ENCODE data around the gene CHIT1. TPM values are rescaled to one million over a fixed set of nuclear protein-coding genes. Genes with fewer than 3 reads are reported as not detected.

CHIT1 gene
- total and polyA plus RNA-seq, 10 donors = 2.0 to 165 (median 6.7) TPM

DNA sequence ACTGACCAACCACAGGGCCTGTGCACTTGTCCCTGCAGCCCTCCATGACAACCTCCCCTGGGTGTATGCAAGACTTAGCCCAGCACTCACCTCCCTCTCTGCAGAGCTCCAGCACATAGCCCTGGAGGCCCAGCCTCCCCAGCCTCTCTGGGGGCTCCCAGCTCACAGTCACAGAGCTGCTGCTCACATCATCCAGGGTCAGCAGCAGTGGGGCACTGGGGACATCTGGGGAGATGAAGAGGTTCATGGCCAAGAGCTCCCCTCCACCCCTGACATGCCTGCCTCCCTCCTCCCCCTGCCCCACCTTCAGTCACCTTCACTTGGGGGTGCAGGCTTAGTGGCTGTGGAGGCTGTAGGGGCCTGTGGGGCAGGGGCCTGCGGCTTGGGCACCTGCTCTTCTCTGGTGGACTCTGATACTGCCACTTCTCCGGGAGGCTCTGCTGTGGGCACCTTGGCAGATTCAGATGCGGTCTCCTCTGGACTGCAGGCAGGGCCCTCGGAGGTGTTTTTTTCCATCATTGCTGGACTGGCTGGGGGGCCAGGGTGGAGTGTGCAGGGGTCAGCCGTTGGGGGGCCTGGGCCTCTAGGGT is 54.1 kb downstream of the CHIT1 start, which contains the start of gene MYBPH:
Gene MYBPH, minus strand, starts transcription at position 590 of the 590 bp plus-strand sequence. Its CDS starts 71 bp downstream, at position 519.
- DNase-seq = peak; percentile 40

DNA sequence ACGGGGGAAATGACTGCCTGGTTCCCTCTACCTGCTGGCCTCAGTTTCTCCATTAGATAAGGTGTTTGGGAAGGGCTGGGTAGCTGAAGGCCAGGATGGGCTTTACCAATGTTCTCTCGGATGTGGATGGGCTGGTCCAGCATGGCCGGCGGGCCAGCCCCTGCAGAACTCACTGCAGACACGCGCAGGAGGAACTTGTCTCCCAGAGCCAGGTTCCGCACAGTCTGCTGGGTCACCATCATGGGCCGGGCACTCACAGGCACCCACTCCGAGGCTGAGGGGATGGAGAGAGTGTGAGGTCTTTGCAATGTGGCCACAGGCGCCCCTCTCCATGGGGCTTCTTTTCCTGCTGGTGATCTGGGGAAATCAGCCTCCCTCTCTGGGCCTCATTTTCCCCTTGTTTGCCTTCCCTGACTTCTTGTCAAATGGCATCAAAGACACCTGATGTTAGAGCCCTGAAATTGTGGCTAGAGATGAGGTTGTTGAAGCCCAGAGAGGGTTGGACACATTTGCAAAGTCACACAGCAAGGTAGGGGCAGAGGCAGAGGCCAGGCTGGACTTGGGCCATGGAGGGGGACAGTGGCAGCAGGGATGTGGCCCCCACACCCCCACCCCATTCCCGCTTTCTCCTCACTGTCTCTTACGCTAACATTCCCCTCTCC is 55.0 kb downstream of the CHIT1 start:
- DNase-seq = peak; percentile 51
- intact Hi-C loops (cut with DNase I; ENCODE audit: low total_unique reads) = no loop called here

More for the DNA sequence above, 54.1 kb downstream of the CHIT1 start, which contains the start of gene MYBPH:
- no peak for TF ChIP-seq POLR2AphosphoS5 (IDR thresholded peaks at IDR 0.05)
- TF ChIP-seq POLR2A (IDR thresholded peaks at IDR 0.05) = no peak
- TF ChIP-seq, protein P1, sequence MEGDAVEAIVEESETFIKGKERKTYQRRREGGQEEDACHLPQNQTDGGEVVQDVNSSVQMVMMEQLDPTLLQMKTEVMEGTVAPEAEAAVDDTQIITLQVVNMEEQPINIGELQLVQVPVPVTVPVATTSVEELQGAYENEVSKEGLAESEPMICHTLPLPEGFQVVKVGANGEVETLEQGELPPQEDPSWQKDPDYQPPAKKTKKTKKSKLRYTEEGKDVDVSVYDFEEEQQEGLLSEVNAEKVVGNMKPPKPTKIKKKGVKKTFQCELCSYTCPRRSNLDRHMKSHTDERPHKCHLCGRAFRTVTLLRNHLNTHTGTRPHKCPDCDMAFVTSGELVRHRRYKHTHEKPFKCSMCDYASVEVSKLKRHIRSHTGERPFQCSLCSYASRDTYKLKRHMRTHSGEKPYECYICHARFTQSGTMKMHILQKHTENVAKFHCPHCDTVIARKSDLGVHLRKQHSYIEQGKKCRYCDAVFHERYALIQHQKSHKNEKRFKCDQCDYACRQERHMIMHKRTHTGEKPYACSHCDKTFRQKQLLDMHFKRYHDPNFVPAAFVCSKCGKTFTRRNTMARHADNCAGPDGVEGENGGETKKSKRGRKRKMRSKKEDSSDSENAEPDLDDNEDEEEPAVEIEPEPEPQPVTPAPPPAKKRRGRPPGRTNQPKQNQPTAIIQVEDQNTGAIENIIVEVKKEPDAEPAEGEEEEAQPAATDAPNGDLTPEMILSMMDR (IDR thresholded peaks at IDR 0.05 in 8 of 11, conservative IDR thresholded peaks at IDR 0.05 in 3 of 11) = no peak
- H3K27me3 ChIP-seq (replicated peaks in 1 of 7) = peaks cover 0 to 50% (median 0%) of the 10 kb centered on the region in 7 donors
- peak within 1 kb of the TSS in 1 of 8 donors; percentile 2 for H3K27ac ChIP-seq
- peaks cover 0 to 11% (median 0%) of the 10 kb centered on the region in 6 donors for H3K36me3 ChIP-seq
- H3K9me3 ChIP-seq = no peaks in the 10 kb centered on the region
- WGBS, 5 donors = 57 to 94% (median 81%) methylated on average over 3 to 5 of the region's 5 CpGs
- intact Hi-C loops (cut with DNase I; ENCODE audit: low total_unique reads) = no loop called here
- H3K4me1 ChIP-seq = peaks cover 0 to 55% (median 19%) of the 10 kb centered on the region in 6 donors
- no peak within 1 kb of the TSS for H3K4me3 ChIP-seq

DNA sequence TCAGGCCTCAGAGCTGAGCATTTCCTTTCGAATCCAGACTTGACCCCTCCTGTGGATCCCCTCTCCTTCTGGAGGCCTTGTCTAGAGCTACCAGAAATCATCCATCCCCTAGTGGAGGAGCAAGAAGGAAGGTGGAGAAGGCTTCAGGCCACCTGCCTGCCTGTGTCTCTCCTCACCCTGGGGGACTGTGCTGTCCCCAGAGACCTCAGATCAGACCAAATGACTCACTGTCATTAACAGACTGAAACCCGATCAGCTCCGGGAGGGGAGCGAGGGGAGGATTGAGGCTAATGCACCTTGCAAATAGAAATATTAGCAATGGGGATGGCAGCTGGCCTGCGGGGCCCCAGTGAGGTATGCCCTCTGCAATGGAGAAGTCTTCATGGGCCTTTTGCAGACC is 55.9 kb downstream of the CHIT1 start:
- intact Hi-C loops (cut with DNase I; ENCODE audit: low total_unique reads) = no loop called here
- TF ChIP-seq, protein P1 (IDR thresholded peaks at IDR 0.05 in 8 of 11, conservative IDR thresholded peaks at IDR 0.05 in 3 of 11) = no peak
- H3K36me3 ChIP-seq = no peaks in the 10 kb centered on the region
- H3K4me3 ChIP-seq = no peak overlapping the region
- no peaks in the 10 kb centered on the region for H3K9me3 ChIP-seq
- H3K4me1 ChIP-seq = peaks cover 0 to 53% (median 19%) of the 10 kb centered on the region in 6 donors
- no peak overlapping the region for H3K27ac ChIP-seq
- peak; percentile 51 for DNase-seq
- 67 to 76% (median 71%) methylated on average over 5 of the region's 5 CpGs for WGBS, 5 donors
- H3K27me3 ChIP-seq (replicated peaks in 1 of 7) = peaks cover 0 to 50% (median 0%) of the 10 kb centered on the region in 7 donors

More for the DNA sequence above, 55.0 kb downstream of the CHIT1 start:
- H3K27me3 ChIP-seq (replicated peaks in 1 of 7) = peaks cover 0 to 50% (median 0%) of the 10 kb centered on the region in 7 donors
- H3K4me3 ChIP-seq = no peak overlapping the region
- peaks cover 0 to 5% (median 0%) of the 10 kb centered on the region in 6 donors for H3K36me3 ChIP-seq
- H3K27ac ChIP-seq = no peak overlapping the region
- WGBS, 5 donors = 79 to 94% (median 87%) methylated on average over 10 to 12 of the region's 12 CpGs
- no peak for TF ChIP-seq POLR2A (IDR thresholded peaks at IDR 0.05)
- TF ChIP-seq, protein P1 (IDR thresholded peaks at IDR 0.05 in 8 of 11, conservative IDR thresholded peaks at IDR 0.05 in 3 of 11) = no peak
- no peak for TF ChIP-seq POLR2AphosphoS5 (IDR thresholded peaks at IDR 0.05)
- H3K9me3 ChIP-seq = no peaks in the 10 kb centered on the region
- H3K4me1 ChIP-seq = peaks cover 0 to 53% (median 19%) of the 10 kb centered on the region in 6 donors

DNA sequence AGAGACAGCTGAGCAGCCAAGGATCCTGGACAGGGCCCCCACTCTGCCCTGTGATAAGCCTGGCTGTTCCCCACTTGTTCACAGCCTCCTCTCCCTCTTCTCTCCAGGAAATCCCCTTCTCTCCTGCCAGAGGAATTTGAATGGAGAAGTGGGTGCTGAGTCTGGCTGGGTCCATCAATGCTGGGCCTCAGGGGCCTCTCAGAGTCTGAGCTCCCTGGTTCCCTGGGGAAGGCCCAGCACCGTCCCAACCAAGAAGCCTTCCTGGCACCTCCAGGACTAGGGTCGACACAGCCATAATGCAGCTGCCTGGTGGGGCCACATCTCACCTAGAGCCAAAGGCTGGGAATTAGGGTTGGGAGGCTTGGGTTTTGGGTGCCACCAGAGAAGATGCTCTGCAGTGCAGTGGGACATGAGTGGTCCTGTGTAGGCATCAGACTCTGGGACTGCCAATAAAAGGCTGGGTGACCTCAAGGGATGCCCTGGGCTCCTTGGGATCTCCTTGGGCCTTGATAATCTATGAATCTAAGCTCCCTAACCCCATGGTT is 56.4 kb downstream of the CHIT1 start:
- intact Hi-C loops (cut with DNase I; ENCODE audit: low total_unique reads) = no loop called here
- no peak overlapping the region for H3K27ac ChIP-seq
- H3K9me3 ChIP-seq = no peaks in the 10 kb centered on the region
- H3K4me3 ChIP-seq = no peak overlapping the region
- peaks cover 0 to 49% (median 0%) of the 10 kb centered on the region in 7 donors for H3K27me3 ChIP-seq (replicated peaks in 1 of 7)
- DNase-seq = peak; percentile 45
- peaks cover 0 to 53% (median 19%) of the 10 kb centered on the region in 6 donors for H3K4me1 ChIP-seq
- H3K36me3 ChIP-seq = no peaks in the 10 kb centered on the region
- 50 to 83% (median 79%) methylated on average over 1 to 2 of the region's 2 CpGs for WGBS, 5 donors
- no peak for TF ChIP-seq POLR2A (IDR thresholded peaks at IDR 0.05)
- TF ChIP-seq, protein P1 (IDR thresholded peaks at IDR 0.05 in 8 of 11, conservative IDR thresholded peaks at IDR 0.05 in 3 of 11) = peak in 1 of 11 experiments; percentile 24
- TF ChIP-seq POLR2AphosphoS5 (IDR thresholded peaks at IDR 0.05) = no peak
